ENCODE data around the gene STYXL1.
"Not testable (repeated sequence)": the region's sequence is repeated elsewhere in the genome, so short reads cannot be mapped to it uniquely, and the experiment has no call there.

Gene STYXL1

GRCh38 chr7:76047811-76048667 lies at the start of gene STYXL1, which contains the start of gene MDH2:
TSS of gene STYXL1 (minus strand) at chr7:76048000. CDS start at chr7:76030523, 17,477 bp downstream.
TSS of gene MDH2 (plus strand) at chr7:76048106. CDS start at chr7:76048161, 55 bp downstream.
- H3K27ac ChIP-seq, result peak within 1 kb of the TSS; percentile 86
- TF ChIP-seq CTCF (IDR thresholded peaks at IDR 0.05), result no peak
- H3K4me1 ChIP-seq (ENCODE audit: control insufficient read depth in 1 of 2, insufficient read depth in 1 of 2, low read depth in 1 of 2, low read length in 1 of 2), result peaks cover 18 to 19% of the 10 kb centered on the region in 2 experiments
- H3K27me3 ChIP-seq, result no peaks in the 10 kb centered on the region
- peaks cover 12% of the 10 kb centered on the region for H3K36me3 ChIP-seq
- H3K9me3 ChIP-seq, result no peaks in the 10 kb centered on the region
- H3K4me3 ChIP-seq (ENCODE audit: low read depth in 1 of 2, low read length in 1 of 2), result peak within 1 kb of the TSS; percentile 87 to 98

- no peaks in the 10 kb centered on the region for H3K4me1 ChIP-seq (ENCODE audit: control insufficient read depth in 1 of 2, insufficient read depth in 1 of 2, low read depth in 1 of 2, low read length in 1 of 2)
- H3K27me3 ChIP-seq, result peaks cover 8% of the 10 kb centered on the region
- no peak overlapping the region for H3K27ac ChIP-seq
- H3K36me3 ChIP-seq, result no peaks in the 10 kb centered on the region
- H3K9me3 ChIP-seq, result no peaks in the 10 kb centered on the region
- H3K4me3 ChIP-seq (ENCODE audit: low read depth in 1 of 2, low read length in 1 of 2), result no peak overlapping the region
- no peak for TF ChIP-seq CTCF (IDR thresholded peaks at IDR 0.05)
Observed at GRCh38 chr7:76095908-76096307, 48.1 kb upstream of the STYXL1 start.

GRCh38 chr7:76094326-76094725 lies 46.5 kb upstream of the STYXL1 start:
- not testable (repeated sequence) for H3K27me3 ChIP-seq; H3K4me1 ChIP-seq (ENCODE audit: control insufficient read depth in 1 of 2, insufficient read depth in 1 of 2, low read depth in 1 of 2, low read length in 1 of 2); H3K9me3 ChIP-seq; H3K36me3 ChIP-seq; H3K27ac ChIP-seq; H3K4me3 ChIP-seq (ENCODE audit: low read depth in 1 of 2, low read length in 1 of 2)

- not testable (repeated sequence) for H3K36me3 ChIP-seq; H3K9me3 ChIP-seq; H3K27ac ChIP-seq; H3K27me3 ChIP-seq; H3K4me3 ChIP-seq (ENCODE audit: low read depth in 1 of 2, low read length in 1 of 2); H3K4me1 ChIP-seq (ENCODE audit: control insufficient read depth in 1 of 2, insufficient read depth in 1 of 2, low read depth in 1 of 2, low read length in 1 of 2)
Observed at GRCh38 chr7:76093531-76093930, 45.7 kb upstream of the STYXL1 start.

GRCh38 chr7:76091506-76091905 lies 43.7 kb upstream of the STYXL1 start:
- no peak overlapping the region for H3K27ac ChIP-seq
- H3K9me3 ChIP-seq, result no peaks in the 10 kb centered on the region
- no peak for TF ChIP-seq CTCF (IDR thresholded peaks at IDR 0.05)
- no peaks in the 10 kb centered on the region for H3K27me3 ChIP-seq
- no peaks in the 10 kb centered on the region for H3K4me1 ChIP-seq (ENCODE audit: control insufficient read depth in 1 of 2, insufficient read depth in 1 of 2, low read depth in 1 of 2, low read length in 1 of 2)
- no peak overlapping the region for H3K4me3 ChIP-seq (ENCODE audit: low read depth in 1 of 2, low read length in 1 of 2)
- no peaks in the 10 kb centered on the region for H3K36me3 ChIP-seq

- TF ChIP-seq CTCF (IDR thresholded peaks at IDR 0.05), result no peak
- Histone ChIP-seq H3K4me3 (ENCODE audit: low read depth in 1 of 2, low read length in 1 of 2) (no peak overlapping the region), H3K4me1 (ENCODE audit: control insufficient read depth in 1 of 2, insufficient read depth in 1 of 2, low read depth in 1 of 2, low read length in 1 of 2) (no peaks in the 10 kb centered on the region), H3K36me3 (no peaks in the 10 kb centered on the region), H3K9me3 (no peaks in the 10 kb centered on the region), H3K27me3 (no peaks in the 10 kb centered on the region), H3K27ac (no peak overlapping the region)
Observed at GRCh38 chr7:76089865-76090475, 42.2 kb upstream of the STYXL1 start.

GRCh38 chr7:76087362-76087791 lies 39.6 kb upstream of the STYXL1 start:
- not testable (repeated sequence) for H3K36me3 ChIP-seq; H3K27ac ChIP-seq; H3K4me3 ChIP-seq (ENCODE audit: low read depth in 1 of 2, low read length in 1 of 2); H3K4me1 ChIP-seq (ENCODE audit: control insufficient read depth in 1 of 2, insufficient read depth in 1 of 2, low read depth in 1 of 2, low read length in 1 of 2); H3K9me3 ChIP-seq; H3K27me3 ChIP-seq
